Esophagus muscularis mucosa (tissue), 4 donors: ENCODE data around the gene GLUD1.
"Not testable (repeated sequence)": the region's sequence is repeated elsewhere in the genome, so short reads cannot be mapped to it uniquely, and the experiment has no call there.

Source experiments
- CTCF ChIP-seq, 3 experiments: fragments of 200-600 bp in 2 of 3; fragments of 450-650 bp in 1 of 3; sonication (generic) in 2 of 3; IDR thresholded peaks; one replicate each; pipeline ENCODE4 v1.5.1; 2017 to 2019; ENCODE audit warnings: antibody characterized with exemption in 3 of 3, mild to moderate bottlenecking in 2 of 3, moderate library complexity in 1 of 3
- EP300 ChIP-seq: sonication (generic); formaldehyde crosslinking; IDR thresholded peaks from one replicate; pipeline ENCODE4 v1.6.1; 2017; ENCODE audit warnings: antibody characterized with exemption
- POLR2A ChIP-seq: fragments of 450-650 bp; IDR thresholded peaks from one replicate; pipeline ENCODE4 v1.6.1; 2017; ENCODE audit warnings: antibody characterized with exemption, moderate library complexity, mild to moderate bottlenecking, low read depth
- POLR2AphosphoS5 ChIP-seq, 2 donors: sonication (generic); formaldehyde crosslinking; IDR thresholded peaks; one replicate each; pipeline ENCODE4 v1.6.1; 2017; ENCODE audit warnings: antibody characterized with exemption in 2 of 2

- TF ChIP-seq CTCF (IDR thresholded peaks at IDR 0.05); POLR2A; POLR2AphosphoS5 (IDR thresholded peaks at IDR 0.05); EP300: not testable (repeated sequence)
These were observed 13.1 kb downstream of the GLUD1 start for GRCh38 chr10:87081574-87081973.
